GM12878 (cell line): Measurements from ENCODE around the gene ADAMTS17. TPM values are rescaled to one million over a fixed set of nuclear protein-coding genes. Genes with fewer than 3 reads are reported as not detected.

Experiments used
- CHD2 ChIP-seq: IDR thresholded peaks from 2 replicates; pipeline ENCODE4 v1.6.1; 2011; ENCODE audit warnings: low read depth, low read length, improper control_type of control experiment, borderline replicate concordance
- DPF2 ChIP-seq: fragments of 450-650 bp; IDR thresholded peaks from 2 replicates; pipeline ENCODE4 v1.6.1; 2017; ENCODE audit warnings: mild to moderate bottlenecking
- POU2F2 ChIP-seq: IDR thresholded peaks from 3 replicates; pipeline ENCODE4 v1.6.1; 2011; ENCODE audit warnings: low read depth, mild to moderate bottlenecking, low read length, borderline replicate concordance
- RAD21 ChIP-seq: IDR thresholded peaks from 2 replicates; pipeline ENCODE4 v1.6.1; 2011; ENCODE audit warnings: mild to moderate bottlenecking, low read depth, low read length, moderate library complexity; ENCODE audit not compliant: insufficient read depth
- SIX5 ChIP-seq: IDR thresholded peaks from 2 replicates; pipeline ENCODE4 v1.6.1; 2011; ENCODE audit warnings: mild to moderate bottlenecking, low read depth, low read length, moderate library complexity; ENCODE audit not compliant: severe bottlenecking
- SKIL ChIP-seq: fragments of 450-650 bp; IDR thresholded peaks from 2 replicates; pipeline ENCODE4 v1.6.1; 2017; ENCODE audit warnings: mild to moderate bottlenecking, low read depth, inconsistent platforms; ENCODE audit not compliant: poor library complexity, severe bottlenecking
- TBL1XR1 ChIP-seq: IDR thresholded peaks from 2 replicates; pipeline ENCODE4 v1.6.1; 2012; ENCODE audit warnings: low read depth, low read length, improper control_type of control experiment
- TCF12 ChIP-seq: IDR thresholded peaks from 2 replicates; pipeline ENCODE4 v1.6.1; 2011; ENCODE audit warnings: low read depth, mild to moderate bottlenecking, low read length
- ZNF217 ChIP-seq: fragments of 450-650 bp; IDR thresholded peaks from 2 replicates; pipeline ENCODE4 v1.6.1; 2017; ENCODE audit warnings: antibody characterized with exemption, mild to moderate bottlenecking
- polyA plus RNA-seq, 11 experiments: library from polyadenylated mRNA; depleted of rRNA in 4 of 11; unstranded in 6 of 11; stranded (reverse) in 5 of 11; fragments of >200 nt; fragmentation: Nextera tagmentation in 4 of 11; fragmentation: Illumina TruSeq in 1 of 11; extraction: Ambion mirVana in 4 of 11; extraction: Trizol in 1 of 11; gene quantifications; 1 replicate in 1 of 11; 2 replicates in 10 of 11; pipeline versions ENCODE4 v1.2.1 to v1.2.3, GENCODE V29; 2011 to 2016; ENCODE audit warnings: inconsistent platforms in 2 of 11, missing spikeins in 2 of 11, low read depth in 1 of 11
- total RNA-seq, 4 experiments: library from RNA; depleted of rRNA in 3 of 4; stranded (reverse); fragments of >200 nt in 3 of 4; fragmentation: Illumina TruSeq in 1 of 4; extraction: Trizol in 1 of 4; gene quantifications; 2 replicates each; pipeline versions ENCODE4 v1.2.1 to v1.2.3, GENCODE V29; 2013 to 2021

Gene ADAMTS17
- total and polyA plus RNA-seq, 10 of the 15 experiments (the other 5 are each of a cell fraction or from before 2014, with no cell fraction given) = 0.04 to 0.50 (median 0.10) TPM; not detected in 4

- TF ChIP-seq RAD21 (peak; percentile 31), DPF2 (no peak), SKIL (peak; percentile 38), SIX5 (no peak), ZNF217 (no peak), POU2F2 (peak; percentile 96), CHD2 (0 out of 2 replicates have a peak, but pooled peaks have one; percentile 17), TBL1XR1 (0 out of 2 replicates have a peak, but pooled peaks have one; percentile 30), TCF12 (0 out of 2 replicates have a peak, but pooled peaks have one; percentile 23)
Measured at GRCh38 chr15:100170291-100171210, 171.2 kb downstream of the ADAMTS17 start (continued).
